HepG2 (cell line): ENCODE results near the gene CKAP5. TPM values are rescaled to one million over a fixed set of nuclear protein-coding genes. Genes with fewer than 3 reads are reported as not detected.
A peak's percentile ranks its signal among the peaks of the same experiment; 100 is the strongest.

Experiments
- BRCA1 ChIP-seq: sonication (generic); formaldehyde crosslinking; IDR thresholded peaks from 2 replicates; pipeline ENCODE4 v1.4.0; 2020; ENCODE audit warnings: missing genetic modification reagents
- DRAP1 ChIP-seq: IDR thresholded peaks from 2 replicates; pipeline ENCODE4 v1.6.1; 2016; ENCODE audit warnings: missing genetic modification reagents, missing compliant biosample characterization
- KLF9 ChIP-seq: IDR thresholded peaks from 2 replicates; pipeline ENCODE4 v1.6.1; 2016; ENCODE audit warnings: low read depth
- MAFK ChIP-seq, 2 experiments: IDR thresholded peaks in 1 of 2; conservative IDR thresholded peaks in 1 of 2; 2 replicates each; pipeline ENCODE4 v1.6.1; 2011; ENCODE audit warnings: improper control_type of control experiment in 2 of 2, low read length in 2 of 2
- RARA ChIP-seq: IDR thresholded peaks from 2 replicates; pipeline ENCODE4 v1.6.1; 2016; ENCODE audit warnings: missing genetic modification reagents, missing compliant biosample characterization
- RERE ChIP-seq: IDR thresholded peaks from 2 replicates; pipeline ENCODE4 v1.6.1; 2016; ENCODE audit warnings: low read depth, missing genetic modification reagents, missing compliant biosample characterization
- TARDBP ChIP-seq: sonication (generic); formaldehyde crosslinking; IDR thresholded peaks from 2 replicates; pipeline ENCODE4 v1.8.0; 2022; ENCODE audit warnings: mild to moderate bottlenecking, missing genetic modification reagents
- ZNF232 ChIP-seq: sonication (generic); formaldehyde crosslinking; IDR thresholded peaks from 2 replicates; pipeline ENCODE4 v1.4.0; 2020; ENCODE audit warnings: missing genetic modification reagents, borderline replicate concordance
- ZNF367 ChIP-seq: sonication (generic); formaldehyde crosslinking; IDR thresholded peaks from 2 replicates; pipeline ENCODE4 v1.4.0; 2020; ENCODE audit warnings: missing genetic modification reagents, borderline replicate concordance
- ZNF512B ChIP-seq: sonication (generic); formaldehyde crosslinking; IDR thresholded peaks from 2 replicates; pipeline ENCODE4 v1.5.1; 2020; ENCODE audit warnings: missing genetic modification reagents, mild to moderate bottlenecking, borderline replicate concordance
- polyA plus RNA-seq, 8 experiments: library from polyadenylated mRNA; depleted of rRNA in 3 of 8; stranded (reverse) in 7 of 8; unstranded in 1 of 8; fragments of >200 nt; fragmentation: Illumina TruSeq in 4 of 8; extraction: Trizol in 4 of 8; gene quantifications; 2 replicates each; pipeline versions ENCODE4 v1.2.1 to v1.2.3, GENCODE V29; 2011 to 2016; ENCODE audit warnings: low read depth in 4 of 8, missing spikeins in 1 of 8, mixed read lengths in 1 of 8; ENCODE audit not compliant: insufficient read depth in 1 of 8
- total RNA-seq, 5 experiments: library from RNA; depleted of rRNA; stranded (reverse); fragments of >200 nt; fragmentation: Illumina TruSeq; extraction: Trizol; gene quantifications; 2 replicates each; pipeline ENCODE4 v1.2.3, GENCODE V29; 2016; ENCODE audit warnings: low read depth in 1 of 5
- TF ChIP-seq, protein P1 (sequence below): sonication (generic); formaldehyde crosslinking; IDR thresholded peaks from 2 replicates; pipeline ENCODE4 v1.4.0; 2020; ENCODE audit warnings: missing genetic modification reagents
- TF ChIP-seq, protein P2 (sequence below), 2 experiments: sonication (generic) in 1 of 2; formaldehyde crosslinking in 1 of 2; IDR thresholded peaks; 2 replicates each; pipeline versions ENCODE4 v1.4.0 to v1.6.1; 2016 to 2020; ENCODE audit warnings: borderline replicate concordance in 1 of 2, low read depth in 1 of 2, mild to moderate bottlenecking in 1 of 2, missing genetic modification reagents in 1 of 2

CKAP5 gene
- total and polyA plus RNA-seq, 2 of the 13 experiments (the other 11 are each of a cell fraction or from before 2014, with no cell fraction given), result 79.2 to 103 TPM

GRCh38 chr11:46718155-46719019, 127.7 kb downstream of the CKAP5 start (continued):
- TF ChIP-seq RERE (CRISPR knock-in tag) (peak; percentile 93), ZNF232 (CRISPR knock-in tag) (peak; percentile 62; the same call in 1 of the 2 replicates), DRAP1 (CRISPR knock-in tag) (peak; percentile 83), BRCA1 (CRISPR knock-in tag) (peak; percentile 60; the same call in 1 of the 2 replicates), KLF9 (CRISPR knock-in tag) (peak; percentile 30; the same call in 1 of the 2 replicates), ZNF512B (CRISPR knock-in tag) (no peak; the same call in 1 of the 2 replicates), TARDBP (CRISPR knock-in tag) (peak; percentile 86), RARA (CRISPR knock-in tag) (peak; percentile 96), MAFK (conservative IDR thresholded peaks at IDR 0.05 in 1 of 2, IDR thresholded peaks at IDR 0.05 in 1 of 2; ENCODE audit: low read length in 2 of 2) (no peak), ZNF367 (no peak)
- TF ChIP-seq, protein P1, sequence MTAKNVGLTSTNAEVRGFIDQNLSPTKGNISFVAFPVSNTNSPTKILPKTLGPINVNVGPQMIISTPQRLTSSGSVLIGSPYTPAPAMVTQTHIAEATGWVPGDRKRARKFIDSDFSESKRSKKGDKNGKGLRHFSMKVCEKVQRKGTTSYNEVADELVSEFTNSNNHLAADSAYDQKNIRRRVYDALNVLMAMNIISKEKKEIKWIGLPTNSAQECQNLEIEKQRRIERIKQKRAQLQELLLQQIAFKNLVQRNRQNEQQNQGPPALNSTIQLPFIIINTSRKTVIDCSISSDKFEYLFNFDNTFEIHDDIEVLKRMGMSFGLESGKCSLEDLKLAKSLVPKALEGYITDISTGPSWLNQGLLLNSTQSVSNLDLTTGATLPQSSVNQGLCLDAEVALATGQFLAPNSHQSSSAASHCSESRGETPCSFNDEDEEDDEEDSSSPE (CRISPR knock-in tag), result peak; percentile 61; the same call in 1 of the 2 replicates
- TF ChIP-seq, protein P2, sequence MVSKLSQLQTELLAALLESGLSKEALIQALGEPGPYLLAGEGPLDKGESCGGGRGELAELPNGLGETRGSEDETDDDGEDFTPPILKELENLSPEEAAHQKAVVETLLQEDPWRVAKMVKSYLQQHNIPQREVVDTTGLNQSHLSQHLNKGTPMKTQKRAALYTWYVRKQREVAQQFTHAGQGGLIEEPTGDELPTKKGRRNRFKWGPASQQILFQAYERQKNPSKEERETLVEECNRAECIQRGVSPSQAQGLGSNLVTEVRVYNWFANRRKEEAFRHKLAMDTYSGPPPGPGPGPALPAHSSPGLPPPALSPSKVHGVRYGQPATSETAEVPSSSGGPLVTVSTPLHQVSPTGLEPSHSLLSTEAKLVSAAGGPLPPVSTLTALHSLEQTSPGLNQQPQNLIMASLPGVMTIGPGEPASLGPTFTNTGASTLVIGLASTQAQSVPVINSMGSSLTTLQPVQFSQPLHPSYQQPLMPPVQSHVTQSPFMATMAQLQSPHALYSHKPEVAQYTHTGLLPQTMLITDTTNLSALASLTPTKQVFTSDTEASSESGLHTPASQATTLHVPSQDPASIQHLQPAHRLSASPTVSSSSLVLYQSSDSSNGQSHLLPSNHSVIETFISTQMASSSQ (IDR thresholded peaks at IDR 0.05; ENCODE audit: low read depth), result peak; percentile 92
- TF ChIP-seq, protein P2 (CRISPR knock-in tag; IDR thresholded peaks at IDR 0.05; ENCODE audit: borderline replicate concordance), result peak; percentile 97
